ENCODE data around the gene TEX52.
"Not testable (repeated sequence)": the region's sequence is repeated elsewhere in the genome, so short reads cannot be mapped to it uniquely, and the experiment has no call there.

TEX52 gene

DNA sequence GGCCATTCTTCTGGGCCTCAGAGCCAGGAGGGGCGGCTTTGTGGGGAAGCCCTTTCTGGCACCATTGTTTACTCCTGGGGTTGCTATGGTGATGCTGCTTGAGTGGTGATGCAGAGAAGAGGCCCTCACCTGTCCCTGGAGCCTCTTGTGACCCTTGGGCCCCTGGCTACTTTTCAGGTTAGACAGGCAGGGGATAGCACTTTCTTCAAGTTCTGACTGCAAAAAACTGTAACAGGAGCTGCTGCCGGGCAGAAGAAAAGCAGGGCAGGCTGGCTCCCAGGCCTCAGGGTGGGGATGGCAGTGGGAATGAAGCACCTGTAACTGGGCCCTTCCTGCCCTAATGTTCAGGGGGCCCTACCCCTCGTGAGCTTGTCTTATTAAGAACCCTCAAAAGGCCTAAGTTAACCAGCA is at the start of gene TEX52:
Gene TEX52 (minus strand): TSS at position 19 of the 411 bp plus-strand sequence. CDS start 13 bp downstream, at position 6.
- peak; percentile 27 for DNase-seq

- no peak for DNase-seq
Measured at GRCh38 chr12:2904260-2904659, 47.4 kb upstream of the TEX52 start.

DNA sequence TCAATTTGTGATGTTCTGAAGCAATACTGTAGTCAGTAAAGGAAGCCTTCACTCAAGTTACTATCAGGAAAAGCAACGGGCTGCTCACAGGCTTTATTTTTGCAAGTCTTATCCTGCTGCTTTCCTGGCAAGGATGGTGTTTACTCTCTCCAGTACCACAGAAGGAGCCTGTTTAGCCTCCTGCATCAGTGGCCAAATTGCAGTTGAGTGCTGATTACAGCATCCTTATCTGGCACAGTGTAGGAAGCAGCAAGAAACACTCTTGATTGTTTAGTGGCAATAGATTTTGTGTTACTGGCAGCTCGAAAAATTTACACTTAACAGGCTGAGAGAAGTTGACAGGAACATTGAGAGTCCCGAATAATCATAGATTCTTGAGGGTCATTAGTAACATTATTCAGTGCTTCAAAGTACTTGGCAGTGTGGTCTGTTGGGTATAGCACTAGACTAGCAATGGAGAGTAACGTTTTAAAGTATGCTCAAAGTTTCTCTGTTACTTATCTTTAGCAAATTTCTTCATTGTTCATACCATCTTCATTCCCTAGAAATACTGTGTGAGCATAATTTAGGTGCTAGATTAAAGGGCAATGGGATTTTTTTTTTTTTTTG is 45.5 kb upstream of the TEX52 start:
- peak; percentile 49 for DNase-seq

DNA sequence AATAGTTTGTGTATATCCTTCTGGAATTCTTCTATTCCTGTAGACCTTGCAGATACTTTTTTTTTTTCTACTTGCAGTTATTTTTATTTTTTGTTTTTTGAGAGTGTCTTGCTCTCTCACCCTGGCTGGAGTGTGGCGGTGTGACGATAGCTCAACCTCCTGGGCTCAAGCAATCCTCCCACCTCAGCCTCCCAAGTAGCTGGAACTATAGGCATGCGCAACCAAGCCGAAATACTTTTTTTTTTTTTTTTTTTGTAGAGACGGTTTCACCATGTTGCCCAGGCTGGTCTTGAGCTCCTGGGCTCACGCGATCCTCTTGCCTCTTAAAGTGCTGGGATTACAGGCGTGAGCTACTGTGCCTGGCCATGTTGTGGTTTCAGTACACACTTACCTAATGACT is 43.8 kb upstream of the TEX52 start:
- no peak for DNase-seq

- no peak for DNase-seq
Measured at GRCh38 chr12:2897418-2897817, 40.6 kb upstream of the TEX52 start.

GRCh38 chr12:2895511-2895910 is 38.7 kb upstream of the TEX52 start:
- DNase-seq, result no peak

GRCh38 chr12:2895051-2895451 is 38.2 kb upstream of the TEX52 start:
- DNase-seq, result no peak

- no peak for DNase-seq
Measured at GRCh38 chr12:2893007-2893406, 36.2 kb upstream of the TEX52 start.

DNA sequence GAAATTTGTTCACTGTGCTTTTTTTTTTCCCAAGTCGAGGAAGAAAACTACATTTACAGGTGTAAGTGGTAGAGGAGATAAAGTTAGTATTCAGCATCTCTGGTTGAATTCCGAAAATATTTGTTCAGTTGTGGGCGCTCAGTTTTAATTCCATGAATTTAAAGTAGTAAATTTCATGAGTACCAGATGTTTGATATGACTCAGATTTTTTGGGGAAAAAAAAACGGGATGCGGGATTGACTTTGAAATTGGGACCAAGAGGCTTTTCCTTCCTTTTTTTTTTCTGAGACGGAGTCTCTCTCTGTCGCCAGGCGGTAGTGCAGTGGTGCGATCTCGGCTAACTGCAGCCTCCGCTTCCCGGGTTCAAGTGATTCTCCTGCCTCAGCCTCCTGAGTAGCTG is 35.4 kb upstream of the TEX52 start:
- no peak for DNase-seq

- DNase-seq, result peak; percentile 45
Measured at GRCh38 chr12:2891240-2892053, 34.6 kb upstream of the TEX52 start.

GRCh38 chr12:2890388-2891239 is 33.8 kb upstream of the TEX52 start, which contains the start of gene TULP3:
TSS of gene TULP3 (plus strand) at chr12:2890891. CDS start at chr12:2890948, 57 bp downstream.
- DNase-seq, result peak; percentile 98

GRCh38 chr12:2890001-2890387 is 33.2 kb upstream of the TEX52 start:
- DNase-seq, result no peak

- no peak for DNase-seq
Measured at GRCh38 chr12:2886768-2887450, 30.1 kb upstream of the TEX52 start.

DNA sequence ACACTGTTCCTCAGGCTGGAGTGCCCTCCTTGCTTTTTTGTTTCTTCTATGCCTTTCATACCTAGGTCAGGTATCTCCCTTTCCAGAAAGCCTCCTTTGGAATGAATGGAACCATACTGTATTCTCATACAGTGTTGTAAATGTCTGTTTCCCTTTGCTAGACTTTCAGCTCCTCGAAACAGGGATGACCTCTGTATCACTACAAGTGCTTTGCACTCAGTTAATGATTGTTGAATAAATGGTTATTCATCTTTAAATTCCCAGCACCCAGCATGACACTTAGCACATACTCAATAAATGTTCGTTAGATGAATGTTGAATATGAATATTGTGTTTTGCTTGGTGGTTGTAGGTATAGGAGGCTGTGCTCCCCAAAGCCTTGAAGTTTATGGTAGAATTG is 28.0 kb upstream of the TEX52 start:
- no peak for DNase-seq

DNA sequence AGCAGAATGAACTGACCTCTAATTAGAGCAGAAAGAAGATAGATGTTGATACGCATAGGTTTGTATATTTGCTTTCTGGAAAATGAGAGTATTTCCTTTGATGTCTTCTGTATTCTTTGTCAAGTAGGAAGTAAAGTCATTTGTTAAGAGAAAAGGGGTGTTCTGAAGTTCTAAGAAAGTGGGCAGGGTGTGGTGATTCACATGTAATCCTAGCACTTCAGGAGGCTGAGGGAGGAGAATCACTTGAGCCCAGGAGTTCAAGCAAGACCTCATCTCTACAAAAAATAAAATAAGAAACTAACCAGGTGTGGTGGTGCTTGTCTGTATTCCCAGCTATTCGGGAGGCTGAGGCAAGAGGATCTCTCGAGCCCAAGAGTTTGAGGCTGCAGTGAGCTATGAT is 23.0 kb upstream of the TEX52 start:
- DNase-seq, result peak; percentile 40

DNA sequence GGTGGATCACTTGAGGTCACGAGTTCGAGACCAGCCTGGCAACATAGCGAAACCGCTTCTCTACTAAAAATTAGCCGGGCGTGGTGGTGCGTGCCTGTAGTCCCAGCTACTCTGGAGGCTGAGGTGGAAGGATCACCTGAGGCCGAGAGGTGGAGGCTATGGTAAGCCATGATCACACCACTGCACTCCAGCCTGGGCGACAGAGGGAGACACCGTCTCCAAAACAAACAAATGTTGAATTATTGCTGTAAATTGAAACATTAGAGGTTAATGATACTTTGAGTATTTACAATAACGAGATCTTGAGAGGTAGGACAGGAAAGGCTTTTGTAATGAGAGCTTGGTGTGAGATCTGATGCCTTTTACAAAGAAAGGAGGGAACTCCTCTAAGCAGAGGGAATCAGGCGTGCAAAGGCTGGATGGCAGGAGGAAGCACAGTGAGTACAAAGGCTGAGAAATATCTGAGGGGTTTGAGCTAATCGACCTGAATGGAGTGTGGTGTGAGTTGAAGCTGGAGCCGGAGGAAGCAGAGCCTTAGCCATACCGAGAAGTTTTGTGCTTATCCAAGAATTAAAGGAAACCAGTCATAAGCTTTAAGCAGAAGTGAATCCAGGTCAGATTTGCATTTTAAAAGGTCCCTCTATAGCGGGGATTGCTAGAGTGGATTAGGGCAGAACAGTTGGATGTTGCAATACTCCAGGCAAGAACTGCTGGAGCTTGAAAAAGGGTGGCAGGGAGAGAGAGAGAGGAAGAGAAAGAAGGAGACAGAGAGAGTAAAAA is 21.3 kb upstream of the TEX52 start:
- peak; percentile 48 for DNase-seq

DNA sequence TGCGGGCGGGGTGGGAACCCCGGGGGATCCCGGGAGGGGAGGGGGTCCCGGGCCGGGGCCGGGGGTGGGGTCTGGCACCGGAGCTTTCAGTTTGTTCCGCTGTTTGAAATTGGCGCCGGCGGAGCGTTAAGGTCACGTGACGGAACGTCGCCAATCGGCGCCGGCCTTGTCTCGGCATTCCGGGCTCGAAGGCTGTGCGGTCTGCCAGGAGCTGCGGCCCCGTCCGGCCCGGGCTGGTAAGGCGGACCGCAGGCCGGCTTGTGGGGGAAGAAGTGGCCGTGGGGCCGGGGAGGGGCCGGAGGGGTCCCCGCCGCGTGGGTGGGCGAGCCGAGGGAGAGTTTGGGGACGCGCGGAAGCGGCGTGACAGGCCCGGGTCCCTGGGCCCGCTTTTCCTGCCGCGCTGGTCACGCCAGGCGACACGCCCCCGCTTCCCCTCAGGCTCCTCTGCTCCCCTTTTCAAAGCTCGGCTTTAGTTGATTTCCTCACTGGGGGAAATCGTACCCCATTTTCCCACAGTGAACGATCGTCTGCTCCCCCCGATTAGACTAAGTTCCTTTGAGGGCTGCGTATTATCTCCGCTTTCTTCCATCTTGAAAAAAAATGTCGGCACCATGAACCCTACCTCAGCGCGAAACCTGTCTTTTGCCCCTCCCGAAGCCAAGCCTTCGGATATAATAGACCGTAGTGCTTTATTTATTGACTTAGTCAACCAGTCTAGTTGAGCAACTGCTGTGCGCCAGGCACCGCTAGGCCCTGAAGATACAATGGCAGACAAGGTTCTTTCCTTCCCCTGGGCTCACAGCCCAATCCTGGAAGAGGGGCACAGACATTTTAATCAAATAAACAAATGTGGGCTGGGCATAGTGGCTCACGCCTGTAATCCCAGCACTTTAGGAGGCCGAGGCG is 20.5 kb upstream of the TEX52 start, which contains the start of the genes FOXM1 and RHNO1:
Gene FOXM1 (minus strand): TSS at position 128 of the 906 bp plus-strand sequence. CDS start 2,696 bp downstream, outside the sequence.
Gene RHNO1 (plus strand): TSS at position 177 of the 906 bp plus-strand sequence. CDS start 8,144 bp downstream, outside the sequence.
- DNase-seq, result peak; percentile 95

DNA sequence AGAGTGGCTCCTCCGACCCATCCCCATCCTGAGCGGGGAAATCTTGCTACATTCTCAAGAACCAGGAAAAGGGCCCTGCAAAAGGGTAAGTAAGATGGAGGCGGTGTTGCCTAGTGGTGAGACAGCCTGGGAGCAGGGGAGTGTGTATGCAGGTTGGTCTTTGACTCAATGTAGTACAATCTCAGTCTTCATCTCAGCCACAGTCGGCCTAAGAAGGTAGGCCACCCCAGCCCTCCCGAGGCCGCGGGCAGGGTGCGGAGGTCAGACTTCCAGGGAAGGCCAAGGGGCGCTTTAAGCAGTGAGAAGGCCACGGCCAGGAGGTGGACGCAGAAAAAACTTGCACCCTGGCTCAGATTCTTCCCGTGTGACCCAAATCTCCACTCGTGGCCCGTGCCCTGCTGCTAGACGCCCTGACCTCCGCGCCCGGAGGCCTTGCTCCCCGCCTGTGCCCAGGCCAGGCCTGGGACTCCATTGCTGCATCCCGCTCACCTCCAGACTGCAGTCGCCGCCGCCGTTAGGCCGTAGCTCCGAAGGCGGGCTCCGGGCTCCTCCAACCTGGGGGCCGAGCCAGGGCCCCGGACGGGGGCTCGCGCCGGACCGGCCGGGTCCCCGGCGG is 19.7 kb upstream of the TEX52 start:
- peak; percentile 69 for DNase-seq

- not testable (repeated sequence) for DNase-seq
Measured at GRCh38 chr12:2868986-2869632, 12.3 kb upstream of the TEX52 start.

- no peak for DNase-seq
Measured at GRCh38 chr12:2864198-2864597, 7.4 kb upstream of the TEX52 start.
